ENCODE data around the gene RPS27L.
"Not testable (repeated sequence)": the region's sequence is repeated elsewhere in the genome, so short reads cannot be mapped to it uniquely, and the experiment has no call there.

RPS27L gene

DNA sequence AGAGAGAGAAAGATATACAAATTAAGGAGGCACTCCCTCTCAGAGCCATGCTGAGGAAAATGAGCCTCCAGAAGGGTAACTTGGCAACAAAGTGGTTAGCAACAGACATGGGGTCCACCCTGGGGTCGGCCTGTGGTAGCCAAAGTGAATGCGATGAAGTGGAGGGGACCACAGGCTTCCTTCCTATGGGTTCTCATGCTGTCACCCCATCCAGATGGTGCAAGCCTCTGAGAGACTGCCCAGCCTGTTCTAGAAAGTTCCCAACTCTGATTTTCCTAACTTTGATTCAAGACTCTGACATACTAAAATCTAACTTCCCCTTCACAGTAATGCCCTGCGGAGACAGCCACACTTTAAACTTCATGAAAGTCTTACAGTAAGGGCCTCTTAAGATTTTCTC lies 53.9 kb downstream of the RPS27L start:
- DNase-seq (ENCODE audit: low read depth), result no peak
- TF ChIP-seq, protein P1, sequence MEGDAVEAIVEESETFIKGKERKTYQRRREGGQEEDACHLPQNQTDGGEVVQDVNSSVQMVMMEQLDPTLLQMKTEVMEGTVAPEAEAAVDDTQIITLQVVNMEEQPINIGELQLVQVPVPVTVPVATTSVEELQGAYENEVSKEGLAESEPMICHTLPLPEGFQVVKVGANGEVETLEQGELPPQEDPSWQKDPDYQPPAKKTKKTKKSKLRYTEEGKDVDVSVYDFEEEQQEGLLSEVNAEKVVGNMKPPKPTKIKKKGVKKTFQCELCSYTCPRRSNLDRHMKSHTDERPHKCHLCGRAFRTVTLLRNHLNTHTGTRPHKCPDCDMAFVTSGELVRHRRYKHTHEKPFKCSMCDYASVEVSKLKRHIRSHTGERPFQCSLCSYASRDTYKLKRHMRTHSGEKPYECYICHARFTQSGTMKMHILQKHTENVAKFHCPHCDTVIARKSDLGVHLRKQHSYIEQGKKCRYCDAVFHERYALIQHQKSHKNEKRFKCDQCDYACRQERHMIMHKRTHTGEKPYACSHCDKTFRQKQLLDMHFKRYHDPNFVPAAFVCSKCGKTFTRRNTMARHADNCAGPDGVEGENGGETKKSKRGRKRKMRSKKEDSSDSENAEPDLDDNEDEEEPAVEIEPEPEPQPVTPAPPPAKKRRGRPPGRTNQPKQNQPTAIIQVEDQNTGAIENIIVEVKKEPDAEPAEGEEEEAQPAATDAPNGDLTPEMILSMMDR (conservative IDR thresholded peaks at IDR 0.05; ENCODE audit: low read depth, low read length), result no peak
- no peak overlapping the region for H3K4me3 ChIP-seq (ENCODE audit: low read length)

DNA sequence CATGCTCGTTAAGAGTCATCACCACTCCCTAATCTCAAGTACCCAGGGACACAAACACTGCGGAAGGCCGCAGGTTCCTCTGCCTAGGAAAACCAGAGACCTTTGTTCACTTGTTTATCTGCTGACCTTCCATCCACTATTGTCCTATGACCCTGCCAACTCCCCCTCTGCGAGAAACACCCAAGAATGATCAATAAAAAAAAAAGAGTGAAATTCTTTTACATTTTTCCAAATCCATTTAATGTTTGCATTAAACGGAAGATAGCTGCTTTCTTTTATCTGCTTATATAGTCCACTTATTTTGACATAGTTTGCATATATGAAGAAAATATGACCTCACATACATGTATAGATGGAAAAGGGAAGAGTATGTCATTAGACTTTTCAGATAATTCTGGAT lies 57.7 kb downstream of the RPS27L start:
- not testable (repeated sequence) for H3K4me3 ChIP-seq (ENCODE audit: low read length)

DNA sequence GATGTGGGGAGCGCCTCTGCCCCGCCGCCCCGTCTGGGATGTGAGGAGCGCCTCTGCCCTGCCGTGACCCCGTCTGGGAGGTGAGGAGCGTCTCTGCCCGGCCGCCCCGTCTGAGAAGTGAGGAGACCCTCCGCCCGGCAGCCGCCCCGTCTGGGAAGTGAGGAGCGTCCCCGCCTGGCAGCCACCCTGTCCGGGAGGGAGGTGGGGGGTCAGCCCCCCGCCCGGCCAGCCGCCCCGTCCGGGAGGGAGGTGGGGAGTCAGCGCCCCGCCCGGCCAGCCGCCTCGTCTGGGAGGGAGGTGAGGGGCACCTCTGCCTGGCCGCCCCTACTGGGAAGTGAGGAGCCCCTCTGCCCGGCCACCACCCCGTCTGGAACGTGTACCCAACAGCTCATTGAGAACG lies 58.4 kb downstream of the RPS27L start:
- DNase-seq (ENCODE audit: low read depth); H3K4me3 ChIP-seq (ENCODE audit: low read length): not testable (repeated sequence)

More for the DNA sequence above, 57.7 kb downstream of the RPS27L start:
- DNase-seq (ENCODE audit: low read depth), result not testable (repeated sequence)

Data from retinal pigment epithelial cell (primary cell).